Measurements from ENCODE around the gene OLR1.
"Not testable (repeated sequence)": the region's sequence is repeated elsewhere in the genome, so short reads cannot be mapped to it uniquely, and the experiment has no call there.

The OLR1 gene

DNA sequence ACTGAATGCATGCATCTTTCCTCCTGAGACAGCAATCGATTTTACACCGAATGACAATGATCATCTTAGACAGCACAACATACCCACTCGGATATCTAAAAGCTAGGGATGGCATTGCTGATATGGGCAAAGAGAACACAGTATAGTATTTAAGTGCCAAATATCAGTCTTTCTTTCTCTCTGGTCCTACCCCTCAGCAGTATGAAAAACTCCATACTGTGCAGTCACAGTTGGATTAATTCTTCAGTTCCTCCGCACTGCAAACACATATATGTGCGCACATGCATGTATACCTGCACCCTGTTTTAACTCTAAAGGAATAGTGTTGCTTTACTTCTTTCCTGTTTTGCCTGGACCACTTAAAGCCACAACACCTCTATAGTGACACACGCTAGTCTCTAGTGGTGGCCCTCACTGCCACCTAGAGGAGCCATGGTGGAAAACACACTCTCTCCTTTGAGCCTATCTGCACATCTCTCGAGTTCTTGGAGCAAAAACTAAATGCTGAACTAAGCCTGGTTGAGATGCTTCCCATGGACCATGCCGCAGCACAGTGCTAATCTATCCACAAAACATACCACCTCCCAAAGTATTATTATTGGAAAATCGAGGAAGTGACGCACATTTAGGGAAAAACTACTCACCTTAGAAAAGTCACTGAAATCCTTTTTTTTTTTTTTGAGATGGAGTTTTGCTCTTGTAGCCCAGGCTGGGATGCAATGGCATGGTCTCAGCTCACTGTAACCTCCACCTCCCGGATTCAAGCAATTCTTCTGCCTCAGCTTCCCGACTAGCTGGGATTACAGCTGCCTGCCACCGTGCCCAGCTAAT is 18.8 kb upstream of the OLR1 start:
- DNase-seq (ENCODE audit: low read depth in 2 of 2): no peak

DNA sequence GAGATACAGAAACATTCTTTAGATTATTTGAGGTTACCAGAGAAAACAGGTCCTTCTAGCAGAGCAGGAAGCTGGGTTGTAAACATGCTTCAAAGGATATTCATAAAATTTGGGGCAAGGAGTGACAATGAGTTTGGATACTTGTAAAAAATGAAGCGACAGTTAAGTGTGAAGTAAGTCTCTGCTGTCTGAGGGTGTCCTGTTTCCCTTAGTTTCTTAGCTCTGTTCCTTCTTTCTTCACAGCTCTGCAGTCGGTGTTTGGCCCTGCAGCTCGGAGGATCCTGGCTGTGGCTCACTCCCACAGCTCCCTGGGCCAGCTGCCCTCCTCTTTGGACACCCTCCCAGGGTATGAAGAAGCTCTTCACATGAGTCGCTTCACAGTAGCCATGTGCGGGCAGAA is 17.7 kb upstream of the OLR1 start:
- DNase-seq (ENCODE audit: low read depth in 2 of 2): no peak

DNA sequence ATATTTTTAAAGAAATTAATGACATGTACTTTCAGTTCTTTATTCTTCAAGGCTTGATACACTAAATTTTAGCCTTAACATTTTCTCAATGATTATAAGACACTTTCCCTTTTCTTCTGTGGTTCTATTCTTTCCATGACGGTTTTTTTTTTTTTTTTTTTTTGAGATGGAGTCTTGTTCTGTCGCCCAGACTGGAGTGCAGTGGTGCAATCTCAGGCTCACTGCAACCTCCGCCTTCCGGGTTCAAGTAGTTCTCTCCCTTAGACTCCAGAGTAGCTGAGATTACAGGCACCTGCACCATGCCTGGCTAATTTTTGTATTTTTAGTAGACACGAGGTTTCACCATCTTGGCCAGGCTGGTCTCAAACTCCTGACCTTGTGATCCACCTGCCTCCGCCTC is 15.0 kb upstream of the OLR1 start:
- not testable (repeated sequence) for DNase-seq (ENCODE audit: low read depth in 2 of 2)

DNA sequence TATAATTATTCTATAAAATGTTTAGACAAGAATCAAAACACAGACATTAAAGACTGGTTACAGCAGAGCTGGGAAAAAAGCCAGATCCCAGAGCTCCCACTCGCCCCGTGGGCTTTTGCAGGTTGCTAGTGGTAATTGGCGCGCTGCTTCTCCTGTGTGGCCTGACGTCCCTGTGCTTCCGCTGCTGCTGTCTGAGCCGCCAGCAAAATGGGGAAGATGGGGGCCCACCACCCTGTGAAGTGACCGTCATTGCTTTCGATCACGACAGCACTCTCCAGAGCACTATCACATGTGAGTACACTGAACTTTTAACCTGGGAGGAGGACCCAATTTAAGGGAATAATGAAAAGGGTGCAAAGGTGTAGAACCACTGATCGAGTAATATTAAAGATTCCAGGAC is 14.4 kb upstream of the OLR1 start:
- no peak for DNase-seq (ENCODE audit: low read depth in 2 of 2)

GRCh38 chr12:10184261-10184843 is 12.4 kb upstream of the OLR1 start:
- DNase-seq (ENCODE audit: low read depth in 2 of 2): peak; percentile 66 to 74

- peak; percentile 59 to 65 for DNase-seq (ENCODE audit: low read depth in 2 of 2)
Measured at GRCh38 chr12:10182354-10183049, 10.6 kb upstream of the OLR1 start.

- no peak for DNase-seq (ENCODE audit: low read depth in 2 of 2)
Measured at GRCh38 chr12:10179776-10180181, 7.8 kb upstream of the OLR1 start.

- DNase-seq (ENCODE audit: low read depth in 2 of 2): no peak
Measured at GRCh38 chr12:10178821-10179220, 6.9 kb upstream of the OLR1 start, which contains the start of gene TMEM52B. TSS of gene TMEM52B (plus strand) at chr12:10179032. CDS start at chr12:10179575, 543 bp downstream.

GRCh38 chr12:10175846-10176636 is 4.1 kb upstream of the OLR1 start:
- DNase-seq (ENCODE audit: low read depth in 2 of 2): no peak

- DNase-seq (ENCODE audit: low read depth in 2 of 2): no peak
Measured at GRCh38 chr12:10174986-10175614, 3.2 kb upstream of the OLR1 start.

GRCh38 chr12:10170216-10170615 is 1.7 kb downstream of the OLR1 start:
- no peak for DNase-seq (ENCODE audit: low read depth in 2 of 2)

DNA sequence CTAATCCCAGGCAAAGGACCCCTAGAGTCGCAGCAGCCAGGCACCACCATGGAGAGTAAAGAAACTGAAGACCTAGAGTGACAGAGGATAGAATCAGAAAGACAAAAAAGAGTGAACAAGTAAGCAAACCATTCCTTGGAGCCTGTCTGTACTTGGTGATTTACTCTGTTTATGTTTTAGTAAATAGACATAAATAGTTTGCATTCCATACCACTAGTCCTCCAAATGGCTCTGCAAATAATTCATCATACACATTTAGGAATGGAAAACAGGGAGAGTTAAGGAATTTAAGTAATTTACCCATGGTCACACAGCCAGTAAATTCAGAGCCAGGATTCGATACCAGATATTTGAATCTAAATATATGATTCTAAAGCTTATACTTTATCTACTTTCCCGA is 2.8 kb downstream of the OLR1 start:
- peak; percentile 61 to 64 for DNase-seq (ENCODE audit: low read depth in 2 of 2)

DNA sequence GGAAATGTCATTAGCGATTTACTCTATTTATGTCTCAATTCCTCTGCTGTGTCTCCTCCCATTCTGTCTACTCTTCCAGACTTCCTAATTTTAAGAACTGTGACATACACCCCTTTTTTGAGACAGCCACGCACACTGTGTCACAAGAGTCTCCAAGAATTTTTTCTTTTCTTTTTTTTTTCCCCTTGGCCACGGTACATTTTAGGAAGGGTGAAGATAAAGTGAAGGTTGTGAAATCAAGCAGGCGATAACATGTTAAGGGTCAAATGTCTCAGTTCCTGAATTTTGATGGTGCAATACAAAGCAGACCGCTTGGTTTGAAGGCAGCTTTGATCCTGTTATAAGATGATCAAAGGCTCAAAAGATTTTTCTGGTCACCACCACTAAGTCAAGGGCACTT is 4.3 kb downstream of the OLR1 start:
- DNase-seq (ENCODE audit: low read depth in 2 of 2): no peak

GRCh38 chr12:10165421-10165820 is 6.5 kb downstream of the OLR1 start:
- DNase-seq (ENCODE audit: low read depth in 2 of 2): no peak

- no peak for DNase-seq (ENCODE audit: low read depth in 2 of 2)
Measured at GRCh38 chr12:10163084-10163483, 8.8 kb downstream of the OLR1 start.

GRCh38 chr12:10160617-10161385 is 11.1 kb downstream of the OLR1 start:
- DNase-seq (ENCODE audit: low read depth in 2 of 2): no peak

GRCh38 chr12:10159280-10159679 is 12.7 kb downstream of the OLR1 start:
- DNase-seq (ENCODE audit: low read depth in 2 of 2): no peak

GRCh38 chr12:10158406-10158805 is 13.5 kb downstream of the OLR1 start:
- no peak for DNase-seq (ENCODE audit: low read depth in 2 of 2)

DNA sequence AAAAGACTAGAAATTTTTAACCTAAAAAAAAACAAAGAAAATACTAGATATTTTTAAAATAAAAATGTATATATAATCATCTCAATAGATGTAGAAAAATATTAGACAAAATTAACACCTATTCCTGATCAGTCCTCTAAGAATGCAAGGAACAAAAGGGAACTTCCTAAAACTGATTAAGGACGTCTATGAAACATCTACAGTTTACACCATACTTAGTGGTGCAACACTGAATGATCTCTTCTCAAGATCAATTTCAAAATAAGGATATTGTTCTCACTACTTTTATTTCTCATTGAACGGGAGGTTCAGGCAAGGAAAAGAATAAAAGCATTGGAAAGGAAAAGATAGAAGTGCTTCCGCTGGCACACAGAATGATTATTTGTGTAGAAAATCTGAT is 16.0 kb downstream of the OLR1 start:
- no peak for DNase-seq (ENCODE audit: low read depth in 2 of 2)

DNA sequence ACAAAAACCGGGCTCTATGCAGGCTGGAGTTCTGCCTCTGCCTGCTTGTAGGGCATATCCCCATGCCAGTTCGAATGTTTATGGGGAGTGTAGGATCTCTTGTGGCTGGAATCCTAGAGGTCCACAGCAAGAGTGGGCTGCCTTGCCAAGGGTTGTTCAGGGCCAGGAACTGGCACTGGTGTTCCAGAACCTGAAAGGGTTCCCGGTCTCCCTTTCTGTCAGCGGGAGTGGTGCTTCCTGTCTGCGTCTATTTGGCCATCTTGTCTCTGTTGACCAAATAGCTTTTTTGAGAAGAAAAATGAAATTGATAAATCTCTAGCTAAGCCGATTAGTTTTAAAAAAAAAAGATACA is 17.8 kb downstream of the OLR1 start:
- DNase-seq (ENCODE audit: low read depth in 2 of 2): no peak
